Measurements from ENCODE around the gene EFHC1.

GRCh38 chr6:52489881-52490280 lies 69.7 kb downstream of the EFHC1 start:
- TF ChIP-seq CTCF (conservative IDR thresholded peaks at IDR 0.05; ENCODE audit: low read length) (no peak), EZH2phosphoT487 (IDR thresholded peaks at IDR 0.05; ENCODE audit: borderline replicate concordance) (no peak)

Data from Loucy (cell line).